GM18519 (cell line): ENCODE data around the gene RPLP1.

Source experiments
- ATAC-seq: cut with Tn5 transposase; IDR thresholded peaks from one replicate; pipeline ENCODE4 v1.9.1; 2021; ENCODE audit warnings: mild to moderate bottlenecking, moderate library complexity; ENCODE audit not compliant: unreplicated experiment, low FRiP score

RPLP1 gene

DNA sequence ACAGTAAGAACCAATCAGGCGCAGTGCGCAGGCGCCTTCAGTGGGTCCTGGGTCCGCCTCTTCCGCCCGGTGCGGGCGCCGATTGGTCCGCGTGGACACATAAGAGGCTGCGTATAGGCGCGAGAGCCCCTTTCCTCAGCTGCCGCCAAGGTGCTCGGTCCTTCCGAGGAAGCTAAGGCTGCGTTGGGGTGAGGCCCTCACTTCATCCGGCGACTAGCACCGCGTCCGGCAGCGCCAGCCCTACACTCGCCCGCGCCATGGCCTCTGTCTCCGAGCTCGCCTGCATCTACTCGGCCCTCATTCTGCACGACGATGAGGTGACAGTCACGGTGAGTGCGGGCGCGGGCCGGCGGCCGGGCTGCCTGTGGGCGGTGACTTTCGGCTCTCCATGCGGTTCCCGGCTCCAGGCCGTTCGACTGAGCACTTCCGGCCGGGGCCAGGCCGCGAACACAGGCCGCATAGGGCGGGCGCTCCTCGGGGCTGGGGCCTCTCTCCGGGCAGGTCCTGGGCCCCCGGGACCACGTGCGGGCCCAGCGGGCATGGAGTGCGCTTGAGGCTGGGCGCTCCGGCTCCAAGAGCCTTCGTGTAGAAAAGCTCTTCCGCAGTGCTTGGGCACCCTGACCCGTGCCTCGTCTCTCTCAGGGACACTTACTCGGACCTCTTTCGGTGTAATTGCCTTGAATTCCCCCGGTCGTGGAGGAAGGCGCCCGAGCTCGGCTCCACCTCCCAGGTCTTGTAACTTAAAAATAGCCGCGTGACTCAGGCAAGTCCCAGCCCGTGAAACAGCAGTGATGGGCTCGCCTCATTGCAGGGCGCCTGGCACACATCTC is at the start of gene RPLP1:
RPLP1 (plus strand) TSS at position 127 of the 830 bp plus-strand sequence; CDS start at position 258, 131 bp downstream.
- ATAC-seq, result peak; percentile 62

DNA sequence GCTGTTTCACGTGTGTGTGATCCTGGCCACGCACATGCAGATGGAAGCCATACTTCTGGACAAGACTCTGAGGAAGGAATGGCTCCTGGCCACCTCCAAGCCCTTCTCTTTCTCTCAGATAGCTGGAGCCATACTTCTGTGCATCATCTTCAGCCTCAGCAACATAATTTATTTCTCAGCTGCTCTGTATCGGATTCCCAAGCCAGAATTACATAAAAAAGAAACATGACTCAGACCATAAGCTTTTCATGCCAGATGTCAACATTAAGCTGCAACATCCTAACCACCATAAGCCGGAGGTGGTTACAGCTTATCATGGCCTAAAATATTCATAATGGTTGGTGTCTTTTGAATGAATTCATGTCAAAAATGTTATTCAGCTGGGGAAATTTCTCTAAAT is 49.0 kb upstream of the RPLP1 start:
- ATAC-seq, result no peak

DNA sequence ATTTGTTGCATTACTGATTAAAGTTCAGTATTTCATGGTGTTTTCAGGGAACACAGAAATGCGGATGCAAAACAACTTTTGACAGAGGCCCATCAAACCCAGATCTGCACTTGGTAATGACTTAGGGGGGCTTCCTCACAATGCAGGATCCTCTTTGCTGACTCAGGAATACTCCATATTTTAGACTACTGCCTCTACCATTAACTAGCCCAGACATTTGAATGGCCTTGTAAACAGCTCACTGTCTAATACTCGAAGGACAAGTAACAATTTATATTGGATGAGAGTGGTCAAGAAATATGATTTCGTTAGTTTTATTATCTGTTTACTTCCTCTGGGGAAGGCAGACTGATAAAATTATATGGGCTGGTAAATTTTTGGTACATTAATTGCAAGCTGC is 47.5 kb upstream of the RPLP1 start:
- ATAC-seq, result no peak

- no peak for ATAC-seq
These were observed 44.8 kb upstream of the RPLP1 start for GRCh38 chr15:69407719-69408400.

DNA sequence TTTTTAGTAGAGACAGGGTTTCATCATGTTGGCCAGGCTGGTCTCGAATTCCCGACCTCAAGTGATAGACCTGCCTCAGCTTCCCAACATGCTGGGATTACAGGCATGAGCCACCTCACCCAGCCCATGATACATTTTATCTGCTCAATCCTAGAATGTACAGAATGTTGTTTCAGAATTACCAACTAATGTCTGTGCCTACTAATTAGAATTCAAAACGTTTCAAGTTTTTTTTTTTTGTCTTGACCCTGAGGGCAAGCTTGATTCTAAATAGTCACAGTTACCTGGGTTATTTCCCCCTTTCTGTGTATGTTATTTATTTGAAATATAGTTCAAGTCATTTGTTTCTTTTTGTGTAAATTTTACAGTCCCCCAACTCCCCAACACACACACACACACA is 43.8 kb upstream of the RPLP1 start:
- ATAC-seq, result no peak

DNA sequence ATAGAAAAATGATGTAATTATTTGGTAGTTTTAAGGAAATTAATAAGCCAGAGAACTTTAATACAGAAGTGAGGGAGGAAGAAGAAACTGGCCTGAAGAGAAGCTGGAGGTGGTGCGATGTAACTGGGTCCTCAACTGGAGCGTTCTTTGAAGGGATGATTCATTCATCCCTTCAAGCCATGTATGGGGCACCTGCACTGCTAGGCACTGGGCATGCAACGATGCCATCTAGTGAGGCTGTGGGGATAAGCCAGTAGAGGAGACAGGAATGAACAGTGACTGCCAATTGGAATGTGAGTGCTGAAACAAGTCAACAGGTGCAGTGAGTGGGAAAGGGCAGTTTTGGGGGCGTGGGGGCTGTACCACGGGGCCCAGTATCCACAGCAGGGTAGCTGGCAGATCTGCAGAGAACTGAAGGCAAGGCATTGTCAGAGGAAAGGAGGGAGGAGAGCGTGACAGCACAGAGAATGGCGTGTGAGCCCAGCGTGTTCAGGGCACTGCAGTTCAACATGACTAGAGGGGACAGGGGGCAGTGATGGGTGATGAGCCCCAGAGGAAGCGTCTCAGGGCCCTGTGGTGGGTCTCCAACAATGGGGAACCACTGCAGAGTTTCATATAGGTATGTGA is 42.3 kb upstream of the RPLP1 start:
- no peak for ATAC-seq

- no peak for ATAC-seq
These were observed 40.3 kb upstream of the RPLP1 start for GRCh38 chr15:69412274-69412673.

DNA sequence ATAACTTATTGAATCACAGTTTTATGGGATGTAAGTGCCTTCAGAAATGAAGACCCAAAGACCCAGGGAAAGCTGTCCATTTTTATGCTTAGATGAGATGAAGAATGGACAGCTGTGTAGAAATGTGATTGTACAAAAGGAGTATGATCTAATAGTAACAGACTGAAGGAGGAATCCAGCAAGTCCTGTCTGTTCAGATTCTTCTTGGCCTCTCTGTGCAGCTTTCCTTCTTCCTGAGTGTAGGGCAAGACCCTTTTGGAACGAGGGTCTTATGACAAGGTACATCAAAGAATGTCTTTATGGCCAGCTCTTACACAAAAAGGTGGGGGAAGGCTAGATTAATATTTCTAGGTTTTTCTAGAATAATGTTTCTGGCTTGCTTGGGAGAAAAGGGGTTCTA is 39.9 kb upstream of the RPLP1 start:
- ATAC-seq, result no peak

- ATAC-seq, result peak; percentile 82
These were observed 38.6 kb upstream of the RPLP1 start, which contains the start of gene KIF23 for GRCh38 chr15:69413822-69414700. KIF23 (plus strand) TSS chr15:69414349; CDS start chr15:69414466, 117 bp downstream.

- no peak for ATAC-seq
These were observed 37.9 kb upstream of the RPLP1 start for GRCh38 chr15:69414701-69415167.

DNA sequence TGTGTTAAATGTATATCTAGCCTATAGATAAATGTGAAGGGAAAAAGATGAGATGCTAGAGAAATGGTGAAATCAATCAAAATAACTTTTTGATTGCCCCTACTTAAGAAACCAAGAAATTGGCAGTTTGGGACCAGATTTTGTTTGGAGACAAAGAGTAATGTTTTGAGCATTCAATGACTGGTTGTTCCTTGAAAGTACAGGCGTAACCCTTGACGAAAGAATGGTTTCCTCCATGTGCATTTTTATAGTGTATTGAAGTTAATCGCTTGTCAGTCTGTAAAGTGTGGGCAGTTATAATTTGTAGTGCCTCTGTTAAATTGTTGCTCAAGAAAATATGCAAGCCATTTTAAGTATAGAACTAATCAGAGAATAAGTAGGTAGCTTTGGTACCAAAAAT is 37.2 kb upstream of the RPLP1 start:
- ATAC-seq, result no peak

- ATAC-seq, result no peak
These were observed 35.0 kb upstream of the RPLP1 start for GRCh38 chr15:69417581-69417980.

GRCh38 chr15:69421498-69421897 is 31.1 kb upstream of the RPLP1 start:
- ATAC-seq, result no peak

- no peak for ATAC-seq
These were observed 30.2 kb upstream of the RPLP1 start for GRCh38 chr15:69422336-69422895.

DNA sequence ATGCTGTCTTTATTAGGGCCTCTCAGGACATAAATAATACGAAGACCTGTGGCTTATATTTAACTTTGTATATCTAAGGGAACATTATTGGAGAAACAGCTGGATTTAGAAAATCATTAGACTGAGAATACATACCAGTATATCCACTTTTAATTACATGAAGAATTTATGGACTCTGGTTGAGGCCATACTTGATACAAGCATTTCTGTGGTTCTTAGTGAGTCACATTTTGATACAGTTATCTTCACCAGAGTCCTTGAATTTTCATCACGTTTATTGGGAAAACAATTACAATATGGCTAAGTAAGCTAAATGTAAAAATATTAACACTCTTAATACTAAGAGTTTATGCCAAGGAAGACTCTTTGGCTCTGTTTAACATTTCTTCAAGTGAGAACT is 28.6 kb upstream of the RPLP1 start:
- ATAC-seq, result no peak

DNA sequence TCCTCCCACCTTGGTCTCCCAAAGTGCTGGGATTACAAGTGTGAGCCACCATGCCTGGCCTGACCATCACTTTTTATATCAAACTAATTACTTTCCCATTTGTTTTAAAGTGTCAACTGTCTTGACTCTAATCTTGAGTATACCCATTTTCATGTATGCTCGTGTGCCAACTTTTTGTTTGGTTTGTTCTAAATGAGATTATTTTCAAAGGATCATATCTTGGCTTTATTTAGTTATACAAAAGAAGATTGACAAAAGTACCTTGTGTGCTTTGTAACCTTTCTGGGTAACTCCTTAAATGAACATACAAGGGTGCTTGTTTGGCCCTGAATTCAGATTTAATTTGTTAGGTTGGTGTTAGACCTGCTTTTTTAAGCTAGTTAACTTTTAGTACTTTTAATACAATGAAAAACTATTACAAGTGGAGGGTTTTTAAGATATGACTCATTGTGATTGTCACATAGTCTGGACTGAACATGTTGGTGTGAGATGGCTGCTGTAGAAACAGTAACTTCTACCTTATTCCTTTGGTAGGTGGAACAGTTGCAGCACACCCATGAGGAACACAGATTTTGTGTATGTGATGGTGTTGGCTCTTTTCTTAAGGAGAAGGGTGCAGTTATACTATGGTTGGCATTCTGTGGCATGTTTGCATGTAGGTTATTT is 27.7 kb upstream of the RPLP1 start:
- ATAC-seq, result no peak

GRCh38 chr15:69433831-69434230 is 18.8 kb upstream of the RPLP1 start:
- ATAC-seq, result no peak

GRCh38 chr15:69434238-69434637 is 18.4 kb upstream of the RPLP1 start:
- ATAC-seq, result no peak

GRCh38 chr15:69434679-69435078 is 17.9 kb upstream of the RPLP1 start:
- no peak for ATAC-seq
